Measurements from ENCODE around the gene WBP2.
"Not testable (repeated sequence)": the region's sequence is repeated elsewhere in the genome, so short reads cannot be mapped to it uniquely, and the experiment has no call there.

Gene WBP2

GRCh38 chr17:75813081-75814020 is 41.8 kb downstream of the WBP2 start:
- Histone ChIP-seq H3K4me1 (ENCODE audit: insufficient read depth, low read length) (peaks cover 6% of the 10 kb centered on the region), H2AFZ (ENCODE audit: low read depth, low read length) (no peak overlapping the region), H3K9me3 (ENCODE audit: low read length) (no peaks in the 10 kb centered on the region), H3K36me3 (ENCODE audit: insufficient read depth, low read length) (peaks cover 78% of the 10 kb centered on the region), H3K27me3 (ENCODE audit: insufficient read depth, low read length) (no peaks in the 10 kb centered on the region), H3K4me3 (ENCODE audit: low read length) (no peak overlapping the region)

DNA sequence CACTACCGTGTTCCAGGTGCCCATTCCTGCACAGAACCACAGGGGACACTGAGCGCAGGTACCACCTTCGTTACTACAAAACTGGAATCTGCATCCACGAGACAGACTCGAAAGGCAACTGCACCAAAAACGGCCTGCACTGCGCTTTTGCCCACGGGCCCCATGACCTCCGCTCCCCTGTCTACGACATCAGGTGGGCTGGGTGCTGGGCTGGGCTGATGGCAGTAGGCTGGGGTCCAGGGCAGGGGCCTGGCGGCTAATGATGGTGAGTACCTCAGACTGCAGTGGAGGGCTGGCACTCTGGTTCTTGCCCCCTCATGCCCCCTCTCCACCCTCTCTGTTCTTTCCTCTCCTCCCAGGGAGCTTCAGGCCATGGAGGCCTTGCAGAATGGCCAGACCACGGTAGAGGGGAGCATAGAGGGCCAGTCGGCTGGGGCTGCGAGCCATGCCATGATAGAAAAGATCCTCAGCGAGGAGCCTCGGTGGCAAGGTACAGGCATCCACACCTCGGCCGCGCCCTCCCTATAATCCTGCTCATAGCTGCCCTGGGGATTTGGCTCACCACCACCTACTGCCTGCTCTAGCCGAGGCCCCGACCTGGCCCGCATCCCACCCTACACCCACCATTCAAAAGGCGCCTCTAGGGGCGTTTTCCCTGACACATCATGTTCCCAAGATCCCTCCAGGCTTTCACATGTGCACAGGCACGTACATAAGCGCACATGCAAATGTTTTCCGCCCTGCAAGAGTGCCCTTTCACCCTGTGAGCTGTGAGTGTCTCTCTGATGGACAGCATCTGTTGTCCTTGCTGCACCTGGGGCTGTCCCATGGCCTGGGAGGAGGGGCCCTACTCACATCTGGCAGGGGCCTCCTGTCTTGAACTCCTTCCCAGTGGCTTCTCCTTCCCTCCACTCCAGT is 42.8 kb downstream of the WBP2 start:
- Histone ChIP-seq H3K36me3 (ENCODE audit: insufficient read depth, low read length) (peaks cover 68% of the 10 kb centered on the region), H3K9me3 (ENCODE audit: low read length) (no peaks in the 10 kb centered on the region), H2AFZ (ENCODE audit: low read depth, low read length) (no peak overlapping the region), H3K4me3 (ENCODE audit: low read length) (no peak overlapping the region), H3K4me1 (ENCODE audit: insufficient read depth, low read length) (peaks cover 6% of the 10 kb centered on the region), H3K27me3 (ENCODE audit: insufficient read depth, low read length) (no peaks in the 10 kb centered on the region)

GRCh38 chr17:75811174-75811573 is 44.0 kb downstream of the WBP2 start:
- peaks cover 6% of the 10 kb centered on the region for H3K4me1 ChIP-seq (ENCODE audit: insufficient read depth, low read length)
- H3K36me3 ChIP-seq (ENCODE audit: insufficient read depth, low read length), result peaks cover 57% of the 10 kb centered on the region
- no peak overlapping the region for H3K4me3 ChIP-seq (ENCODE audit: low read length)
- H3K27me3 ChIP-seq (ENCODE audit: insufficient read depth, low read length), result no peaks in the 10 kb centered on the region
- no peak overlapping the region for H2AFZ ChIP-seq (ENCODE audit: low read depth, low read length)
- H3K9me3 ChIP-seq (ENCODE audit: low read length), result no peaks in the 10 kb centered on the region

DNA sequence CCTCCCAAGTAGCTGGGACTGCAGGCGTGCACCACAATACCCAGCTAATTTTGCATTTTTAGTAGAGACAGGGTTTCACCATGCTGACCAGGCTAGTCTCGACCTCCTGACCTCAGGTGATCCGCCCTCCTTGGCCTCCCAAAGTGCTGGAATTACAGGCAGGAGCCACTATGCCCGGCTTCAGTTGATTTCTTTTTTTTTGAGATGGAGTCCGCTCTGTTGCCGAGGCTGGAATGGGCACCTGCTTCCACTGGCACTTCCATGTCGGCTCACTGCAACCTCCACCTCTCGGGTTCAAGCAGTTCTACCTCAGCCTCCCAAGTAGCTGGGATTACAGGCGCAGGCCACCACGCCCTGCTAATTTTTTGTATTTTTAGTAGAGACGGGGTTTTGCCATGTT is 44.4 kb downstream of the WBP2 start:
- H2AFZ ChIP-seq (ENCODE audit: low read depth, low read length); H3K9me3 ChIP-seq (ENCODE audit: low read length); H3K4me3 ChIP-seq (ENCODE audit: low read length); H3K4me1 ChIP-seq (ENCODE audit: insufficient read depth, low read length); H3K27me3 ChIP-seq (ENCODE audit: insufficient read depth, low read length): not testable (repeated sequence)
- peaks cover 53% of the 10 kb centered on the region for H3K36me3 ChIP-seq (ENCODE audit: insufficient read depth, low read length)

DNA sequence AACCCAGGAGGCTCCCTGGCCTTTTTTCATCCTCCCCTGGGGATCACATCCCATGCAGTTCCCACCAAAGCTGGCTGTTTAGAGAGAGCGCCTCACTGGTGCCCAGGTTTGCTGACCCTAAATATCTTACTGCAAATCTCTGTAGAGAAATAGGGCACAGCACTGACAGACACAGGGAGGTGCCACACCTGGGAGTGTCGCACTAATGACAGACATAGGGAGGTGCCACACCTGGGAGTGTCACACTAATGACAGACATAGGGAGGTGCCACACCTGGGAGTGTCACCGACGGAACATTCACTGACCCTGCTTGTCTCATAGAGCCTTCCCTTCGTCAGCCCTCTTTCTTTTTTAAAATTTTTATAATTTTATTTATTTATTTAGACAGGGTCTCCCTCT is 44.9 kb downstream of the WBP2 start:
- no peak overlapping the region for H3K4me3 ChIP-seq (ENCODE audit: low read length)
- no peak overlapping the region for H2AFZ ChIP-seq (ENCODE audit: low read depth, low read length)
- H3K9me3 ChIP-seq (ENCODE audit: low read length), result no peaks in the 10 kb centered on the region
- peaks cover 6% of the 10 kb centered on the region for H3K4me1 ChIP-seq (ENCODE audit: insufficient read depth, low read length)
- H3K36me3 ChIP-seq (ENCODE audit: insufficient read depth, low read length), result peaks cover 49% of the 10 kb centered on the region
- H3K27me3 ChIP-seq (ENCODE audit: insufficient read depth, low read length), result no peaks in the 10 kb centered on the region

DNA sequence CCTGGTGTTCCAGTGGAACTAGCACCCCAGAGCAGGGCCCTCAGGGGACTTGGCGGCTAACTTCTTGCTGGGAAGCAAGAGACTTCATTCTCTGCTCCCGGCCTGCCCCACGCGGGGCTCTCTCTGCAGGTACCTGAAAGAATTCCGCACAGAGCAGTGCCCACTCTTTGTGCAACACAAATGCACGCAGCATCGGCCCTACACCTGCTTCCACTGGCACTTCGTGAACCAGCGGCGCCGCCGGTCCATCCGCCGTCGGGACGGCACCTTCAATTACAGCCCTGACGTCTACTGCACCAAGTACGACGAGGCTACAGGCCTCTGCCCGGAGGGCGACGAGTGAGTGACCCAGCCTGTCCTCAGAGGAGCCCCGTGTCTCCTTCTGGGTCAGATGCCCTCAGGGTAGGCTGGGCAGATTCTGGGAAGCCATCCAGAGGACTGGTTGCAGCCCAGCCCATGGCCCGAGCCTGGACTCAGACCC is 45.5 kb downstream of the WBP2 start:
- Histone ChIP-seq H3K4me3 (ENCODE audit: low read length) (no peak overlapping the region), H3K4me1 (ENCODE audit: insufficient read depth, low read length) (peaks cover 6% of the 10 kb centered on the region), H3K27me3 (ENCODE audit: insufficient read depth, low read length) (no peaks in the 10 kb centered on the region), H3K36me3 (ENCODE audit: insufficient read depth, low read length) (peaks cover 45% of the 10 kb centered on the region), H3K9me3 (ENCODE audit: low read length) (no peaks in the 10 kb centered on the region), H2AFZ (ENCODE audit: low read depth, low read length) (no peak overlapping the region)

GRCh38 chr17:75808905-75809621 is 46.1 kb downstream of the WBP2 start:
- Histone ChIP-seq H3K36me3 (ENCODE audit: insufficient read depth, low read length) (peaks cover 41% of the 10 kb centered on the region), H3K27me3 (ENCODE audit: insufficient read depth, low read length) (no peaks in the 10 kb centered on the region), H3K9me3 (ENCODE audit: low read length) (no peaks in the 10 kb centered on the region), H2AFZ (ENCODE audit: low read depth, low read length) (no peak overlapping the region), H3K4me1 (ENCODE audit: insufficient read depth, low read length) (peaks cover 6% of the 10 kb centered on the region), H3K4me3 (ENCODE audit: low read length) (no peak overlapping the region)

DNA sequence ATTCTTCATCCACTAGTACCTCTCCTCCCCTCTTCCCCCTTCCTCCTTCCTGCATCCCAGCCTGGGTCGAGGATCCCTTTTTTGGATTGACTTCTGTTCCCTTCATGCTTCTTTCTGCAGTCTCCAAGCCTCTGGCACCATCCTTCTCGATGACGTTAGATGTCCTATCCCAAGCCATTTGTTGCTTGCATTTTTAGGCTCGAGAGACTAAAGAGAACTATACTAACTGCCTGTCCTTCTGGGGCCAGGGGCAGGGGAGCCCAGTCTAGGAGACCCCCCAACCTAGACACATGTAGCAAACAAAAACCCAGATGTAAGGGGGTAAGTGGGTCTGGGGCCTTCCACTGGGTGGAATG is 46.6 kb downstream of the WBP2 start:
- H3K36me3 ChIP-seq (ENCODE audit: insufficient read depth, low read length), result peaks cover 35% of the 10 kb centered on the region
- peaks cover 5% of the 10 kb centered on the region for H3K4me1 ChIP-seq (ENCODE audit: insufficient read depth, low read length)
- no peak overlapping the region for H2AFZ ChIP-seq (ENCODE audit: low read depth, low read length)
- H3K9me3 ChIP-seq (ENCODE audit: low read length), result no peaks in the 10 kb centered on the region
- no peak overlapping the region for H3K4me3 ChIP-seq (ENCODE audit: low read length)
- H3K27me3 ChIP-seq (ENCODE audit: insufficient read depth, low read length), result no peaks in the 10 kb centered on the region

GRCh38 chr17:75807861-75808260 is 47.3 kb downstream of the WBP2 start:
- peaks cover 30% of the 10 kb centered on the region for H3K36me3 ChIP-seq (ENCODE audit: insufficient read depth, low read length)
- no peak overlapping the region for H3K4me3 ChIP-seq (ENCODE audit: low read length)
- H2AFZ ChIP-seq (ENCODE audit: low read depth, low read length), result no peak overlapping the region
- no peaks in the 10 kb centered on the region for H3K27me3 ChIP-seq (ENCODE audit: insufficient read depth, low read length)
- H3K9me3 ChIP-seq (ENCODE audit: low read length), result no peaks in the 10 kb centered on the region
- no peaks in the 10 kb centered on the region for H3K4me1 ChIP-seq (ENCODE audit: insufficient read depth, low read length)

DNA sequence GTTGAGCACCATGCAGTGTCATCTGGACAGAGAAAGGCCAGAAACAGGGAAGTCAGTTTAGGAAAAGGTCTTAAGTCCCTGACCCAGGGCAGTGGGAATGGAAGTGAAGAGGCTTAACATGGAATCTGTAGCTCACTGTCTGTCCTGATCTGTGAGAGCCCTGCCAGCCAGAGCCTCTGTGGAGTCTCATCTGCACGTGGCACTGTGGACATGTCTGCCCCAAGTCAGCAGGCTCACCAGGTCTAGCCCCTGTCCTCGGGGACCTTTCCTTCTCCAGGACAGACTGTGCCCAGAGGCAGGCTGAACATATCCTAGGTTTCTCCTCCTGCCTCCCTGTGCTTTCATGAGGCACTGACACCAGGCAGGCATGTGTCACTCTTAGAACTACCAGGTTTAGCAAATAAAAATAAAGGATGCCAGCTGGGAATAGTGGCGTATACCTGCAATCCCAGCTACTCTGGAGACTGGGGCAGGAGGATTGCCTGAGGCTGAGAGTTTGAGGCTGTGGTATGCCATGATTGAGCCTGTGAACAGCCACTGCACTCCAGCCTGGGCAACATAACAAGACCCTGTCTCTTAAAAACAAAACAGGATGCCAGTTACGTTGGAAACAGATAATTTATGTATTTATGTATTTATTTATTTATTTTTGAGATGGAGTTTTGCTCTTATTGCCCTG is 48.2 kb downstream of the WBP2 start:
- Histone ChIP-seq H3K9me3 (ENCODE audit: low read length) (no peaks in the 10 kb centered on the region), H3K4me1 (ENCODE audit: insufficient read depth, low read length) (no peaks in the 10 kb centered on the region), H3K4me3 (ENCODE audit: low read length) (no peak overlapping the region), H2AFZ (ENCODE audit: low read depth, low read length) (no peak overlapping the region), H3K27me3 (ENCODE audit: insufficient read depth, low read length) (no peaks in the 10 kb centered on the region), H3K36me3 (ENCODE audit: insufficient read depth, low read length) (peaks cover 21% of the 10 kb centered on the region)

DNA sequence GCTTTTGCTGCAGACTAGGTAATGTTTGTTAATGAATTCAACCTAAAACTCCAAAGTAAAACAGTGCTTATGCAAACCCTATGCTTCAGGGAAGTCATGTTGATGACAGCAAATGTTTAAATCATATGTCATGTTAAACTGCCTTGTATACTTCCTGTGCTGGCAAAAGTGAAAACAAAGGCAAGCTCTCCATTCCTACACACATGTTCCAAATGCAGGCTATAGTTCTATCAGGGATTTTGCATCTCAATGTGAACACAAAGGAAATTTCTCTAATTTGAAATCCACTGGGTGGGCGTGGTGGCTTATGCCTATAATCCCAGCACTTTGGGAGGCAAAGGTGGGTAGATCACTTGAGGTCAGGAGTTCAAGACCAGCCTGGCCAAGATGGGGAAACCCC is 51.3 kb downstream of the WBP2 start:
- Histone ChIP-seq H3K4me1 (ENCODE audit: insufficient read depth, low read length) (no peaks in the 10 kb centered on the region), H3K4me3 (ENCODE audit: low read length) (no peak overlapping the region), H2AFZ (ENCODE audit: low read depth, low read length) (no peak overlapping the region), H3K36me3 (ENCODE audit: insufficient read depth, low read length) (peaks cover 16% of the 10 kb centered on the region), H3K27me3 (ENCODE audit: insufficient read depth, low read length) (no peaks in the 10 kb centered on the region), H3K9me3 (ENCODE audit: low read length) (no peaks in the 10 kb centered on the region)

GRCh38 chr17:75799402-75799801 is 55.7 kb downstream of the WBP2 start:
- no peaks in the 10 kb centered on the region for H3K4me1 ChIP-seq (ENCODE audit: insufficient read depth, low read length)
- no peaks in the 10 kb centered on the region for H3K27me3 ChIP-seq (ENCODE audit: insufficient read depth, low read length)
- peaks cover 45% of the 10 kb centered on the region for H3K36me3 ChIP-seq (ENCODE audit: insufficient read depth, low read length)
- no peak overlapping the region for H2AFZ ChIP-seq (ENCODE audit: low read depth, low read length)
- H3K4me3 ChIP-seq (ENCODE audit: low read length), result no peak overlapping the region
- no peaks in the 10 kb centered on the region for H3K9me3 ChIP-seq (ENCODE audit: low read length)
